Measurements from ENCODE around the gene PHEX. TPM values are rescaled to one million over a fixed set of nuclear protein-coding genes. Genes with fewer than 3 reads are reported as not detected.

The PHEX gene
- total and polyA plus RNA-seq, 8 donors: 0.04 to 0.09 (median 0.07) TPM; not detected in 3

- ATAC-seq: no peak
- intact Hi-C loops (cut with DNase I): no loop called here
These were observed 41.8 kb downstream of the PHEX start for GRCh38 chrX:22073928-22074327.

GRCh38 chrX:22078117-22078516 lies 46.0 kb downstream of the PHEX start:
- ATAC-seq (no peak), FAIRE-seq (no peak), DNase-seq (no peak)
- intact Hi-C loops (cut with DNase I): no loop called here
- no peak overlapping the region for H3K4me3 ChIP-seq
- H3K4me1 ChIP-seq: no peaks in the 10 kb centered on the region
- H3K27me3 ChIP-seq: peaks cover 0 to 6% (median 0%) of the 10 kb centered on the region in 4 donors
- H3K36me3 ChIP-seq: no peaks in the 10 kb centered on the region
- 57 to 78% methylated on average over 2 of the region's 2 CpGs for WGBS, 2 donors
- H3K27ac ChIP-seq: no peak overlapping the region
- no peak for TF ChIP-seq CTCF (IDR thresholded peaks at IDR 0.05)
- no peaks in the 10 kb centered on the region for H3K9me3 ChIP-seq

More at GRCh38 chrX:22073928-22074327, 41.8 kb downstream of the PHEX start:
- Histone ChIP-seq H3K4me3 (no peak overlapping the region), H3K27ac (no peak overlapping the region), H3K36me3 (no peaks in the 10 kb centered on the region), H3K9me3 (no peaks in the 10 kb centered on the region), H3K4me1 (no peaks in the 10 kb centered on the region), H3K27me3 (peaks cover 0 to 8% (median 0%) of the 10 kb centered on the region in 4 donors)
- no peak for FAIRE-seq
- DNase-seq: no peak
- WGBS, 2 donors: 68 to 84% methylated on average over 2 of the region's 2 CpGs
- TF ChIP-seq CTCF (IDR thresholded peaks at IDR 0.05): no peak

DNA sequence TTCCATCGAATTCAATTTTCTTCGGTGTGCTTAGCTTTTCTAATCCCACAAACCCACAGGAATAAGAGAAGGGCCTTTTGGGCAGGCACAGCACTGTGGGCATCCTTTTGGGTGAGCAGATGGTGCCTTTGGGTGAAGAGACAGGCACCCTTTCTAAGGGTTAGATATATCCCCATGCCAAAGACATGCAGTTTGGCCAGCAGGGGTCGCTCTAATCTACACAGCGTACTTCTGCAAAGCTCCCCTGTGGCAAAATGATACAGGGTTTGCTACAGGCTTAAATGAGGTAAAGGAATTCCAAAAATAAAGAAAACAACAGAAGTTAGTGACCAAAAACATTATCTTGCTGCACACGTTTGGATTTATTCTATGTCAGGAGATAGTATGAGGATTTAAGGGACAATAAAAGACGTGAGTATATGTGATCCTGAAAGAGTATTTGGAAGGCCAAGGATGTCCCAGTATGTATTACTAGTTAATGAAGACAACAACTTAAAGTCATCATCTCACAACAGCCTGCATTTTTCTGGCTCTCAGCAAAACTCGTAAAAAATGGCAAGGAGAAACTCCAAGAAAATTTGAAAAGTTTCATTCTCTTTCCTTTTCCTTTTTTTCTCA lies 49.5 kb downstream of the PHEX start:
- Histone ChIP-seq H3K36me3 (no peaks in the 10 kb centered on the region), H3K4me3 (no peak overlapping the region), H3K4me1 (no peaks in the 10 kb centered on the region), H3K27ac (no peak overlapping the region), H3K9me3 (no peaks in the 10 kb centered on the region), H3K27me3 (peaks cover 0 to 5% (median 0%) of the 10 kb centered on the region in 4 donors)
- intact Hi-C loops (cut with DNase I): no loop called here
- TF ChIP-seq CTCF (IDR thresholded peaks at IDR 0.05): peak; percentile 46 to 63 (median 56)
- ATAC-seq (peak in 3 of 4 donors; percentile 69 to 79 (median 75)), FAIRE-seq (no peak), DNase-seq (peak in 5 of 6 donors; percentile 7 to 80 (median 52))
- WGBS, 2 donors: 22 to 33% methylated on average over 7 of the region's 7 CpGs

DNA sequence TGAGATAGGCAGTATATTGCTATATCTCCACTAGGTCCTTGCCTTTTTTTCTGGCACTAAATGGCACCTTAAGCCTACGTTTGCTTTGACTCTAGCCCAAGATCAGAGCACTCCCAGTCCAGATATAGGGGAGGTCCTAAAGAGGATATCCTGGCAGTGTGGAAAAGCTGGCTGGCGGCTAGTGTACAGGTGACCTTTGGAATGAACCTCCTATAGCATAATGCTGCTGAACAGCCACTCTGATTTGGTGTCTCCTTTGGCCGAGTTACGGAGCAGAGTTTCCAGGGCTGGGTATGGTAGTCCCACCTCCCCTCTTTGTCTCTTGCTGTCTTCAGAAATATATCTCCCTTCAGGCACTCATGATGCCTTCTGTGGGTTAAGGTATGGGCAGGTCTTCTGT lies 53.9 kb downstream of the PHEX start:
- intact Hi-C loops (cut with DNase I): no loop called here
- WGBS, 2 donors: 60 to 80% methylated on average over 4 of the region's 4 CpGs
- H3K4me3 ChIP-seq: no peak overlapping the region
- DNase-seq (no peak), ATAC-seq (no peak), FAIRE-seq (no peak)
- no peak for TF ChIP-seq CTCF (IDR thresholded peaks at IDR 0.05)
- H3K4me1 ChIP-seq: no peaks in the 10 kb centered on the region
- H3K27ac ChIP-seq: no peak overlapping the region
- H3K27me3 ChIP-seq: peaks cover 0 to 7% (median 0%) of the 10 kb centered on the region in 4 donors
- no peaks in the 10 kb centered on the region for H3K36me3 ChIP-seq
- H3K9me3 ChIP-seq: no peaks in the 10 kb centered on the region

DNA sequence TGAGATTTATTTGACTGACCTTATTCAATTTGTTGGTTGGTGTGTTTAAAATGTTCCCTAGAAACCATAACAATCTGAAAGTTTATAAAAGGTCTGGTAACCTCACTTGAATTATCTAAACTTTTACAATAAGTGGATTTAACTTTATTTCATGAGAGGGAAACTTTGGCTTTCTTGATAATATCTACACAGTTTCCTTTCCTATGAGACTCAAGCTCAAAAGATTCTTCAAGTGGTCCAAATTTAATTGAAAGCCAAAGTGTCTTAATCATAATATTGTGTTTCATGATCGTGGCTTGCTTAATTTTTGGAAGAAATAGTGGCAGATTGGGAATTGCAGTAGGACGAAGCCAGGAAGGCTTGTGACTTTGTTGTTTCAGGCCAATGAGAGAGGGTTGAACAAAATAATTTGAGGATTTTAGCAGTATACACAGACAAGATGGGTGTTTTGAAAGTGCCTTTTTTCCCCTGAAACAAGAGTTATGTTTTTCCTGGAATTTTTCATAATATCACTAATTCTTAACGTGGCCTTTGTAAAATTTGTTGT lies 55.0 kb downstream of the PHEX start:
- no peaks in the 10 kb centered on the region for H3K4me1 ChIP-seq
- H3K27ac ChIP-seq: no peak overlapping the region
- intact Hi-C loops (cut with DNase I): no loop called here
- WGBS, 2 donors: 48 to 69% methylated on average over 3 of the region's 3 CpGs
- no peaks in the 10 kb centered on the region for H3K36me3 ChIP-seq
- H3K4me3 ChIP-seq: no peak overlapping the region
- DNase-seq: no peak
- no peaks in the 10 kb centered on the region for H3K9me3 ChIP-seq
- no peak for TF ChIP-seq CTCF (IDR thresholded peaks at IDR 0.05)
- FAIRE-seq: peak; percentile 82
- ATAC-seq: no peak
- peaks cover 0 to 6% (median 0%) of the 10 kb centered on the region in 4 donors for H3K27me3 ChIP-seq
